Suppressor macrophage treated with lipopolysaccharide for 1 hour (primary cell): ENCODE measurements around the gene DEXI.

Experiments used
- DNase-seq, 3 donors: peaks; one replicate each; pipeline ENCODE4 v3.0.0-alpha.2; 2020 to 2022

The DEXI gene

GRCh38 chr16:10888320-10888937 lies 53.8 kb downstream of the DEXI start:
- peak; percentile 39 to 68 (median 48) for DNase-seq

GRCh38 chr16:10885246-10885645 lies 57.0 kb downstream of the DEXI start:
- peak; percentile 57 to 63 (median 58) for DNase-seq

GRCh38 chr16:10883004-10883403 lies 59.3 kb downstream of the DEXI start:
- no peak for DNase-seq

- DNase-seq, result peak in 2 of 3 donors; percentile 34 to 42
Measured at GRCh38 chr16:10881479-10882030, 60.7 kb downstream of the DEXI start.

DNA sequence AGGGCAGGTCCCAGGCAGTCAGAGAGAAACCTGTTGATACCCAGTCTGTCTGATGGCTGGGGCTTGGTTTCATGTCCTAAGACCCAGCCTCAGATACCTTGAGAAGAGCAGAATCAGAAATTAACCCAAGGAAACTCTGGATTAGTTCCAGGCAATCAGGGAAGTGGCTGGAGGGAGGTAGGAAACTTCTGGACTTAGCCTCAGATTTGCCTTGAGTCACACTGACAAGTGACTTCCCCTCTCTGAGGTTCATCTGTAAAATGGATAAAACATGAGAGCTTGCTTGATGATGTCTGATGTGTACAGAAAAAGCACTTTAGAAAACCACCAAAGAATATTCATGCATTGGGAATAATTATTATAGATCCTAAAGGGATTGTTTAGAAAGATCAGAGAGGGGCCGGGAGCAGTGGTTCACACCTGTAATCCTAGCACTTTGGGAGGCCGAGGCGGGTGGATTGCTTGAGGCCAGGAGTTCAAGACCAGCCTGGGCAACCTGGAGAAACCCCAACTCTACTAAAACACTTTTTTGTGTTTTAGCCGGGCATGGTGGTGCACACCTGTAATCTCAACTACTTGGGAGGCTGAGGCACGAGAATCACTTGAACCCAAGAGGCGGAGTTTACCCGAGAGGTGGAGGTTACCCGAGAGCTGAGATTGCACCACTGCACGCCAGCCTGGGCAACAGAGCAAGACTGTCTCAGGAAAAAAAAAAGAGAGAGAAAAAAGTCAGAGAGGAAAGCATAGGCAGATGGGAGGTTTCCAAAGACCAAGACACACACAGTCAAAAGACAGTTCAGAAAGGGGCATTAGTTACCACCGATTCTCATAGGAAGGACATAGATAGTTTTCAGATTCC lies 61.4 kb downstream of the DEXI start:
- DNase-seq, result peak; percentile 56 to 77 (median 73)

DNA sequence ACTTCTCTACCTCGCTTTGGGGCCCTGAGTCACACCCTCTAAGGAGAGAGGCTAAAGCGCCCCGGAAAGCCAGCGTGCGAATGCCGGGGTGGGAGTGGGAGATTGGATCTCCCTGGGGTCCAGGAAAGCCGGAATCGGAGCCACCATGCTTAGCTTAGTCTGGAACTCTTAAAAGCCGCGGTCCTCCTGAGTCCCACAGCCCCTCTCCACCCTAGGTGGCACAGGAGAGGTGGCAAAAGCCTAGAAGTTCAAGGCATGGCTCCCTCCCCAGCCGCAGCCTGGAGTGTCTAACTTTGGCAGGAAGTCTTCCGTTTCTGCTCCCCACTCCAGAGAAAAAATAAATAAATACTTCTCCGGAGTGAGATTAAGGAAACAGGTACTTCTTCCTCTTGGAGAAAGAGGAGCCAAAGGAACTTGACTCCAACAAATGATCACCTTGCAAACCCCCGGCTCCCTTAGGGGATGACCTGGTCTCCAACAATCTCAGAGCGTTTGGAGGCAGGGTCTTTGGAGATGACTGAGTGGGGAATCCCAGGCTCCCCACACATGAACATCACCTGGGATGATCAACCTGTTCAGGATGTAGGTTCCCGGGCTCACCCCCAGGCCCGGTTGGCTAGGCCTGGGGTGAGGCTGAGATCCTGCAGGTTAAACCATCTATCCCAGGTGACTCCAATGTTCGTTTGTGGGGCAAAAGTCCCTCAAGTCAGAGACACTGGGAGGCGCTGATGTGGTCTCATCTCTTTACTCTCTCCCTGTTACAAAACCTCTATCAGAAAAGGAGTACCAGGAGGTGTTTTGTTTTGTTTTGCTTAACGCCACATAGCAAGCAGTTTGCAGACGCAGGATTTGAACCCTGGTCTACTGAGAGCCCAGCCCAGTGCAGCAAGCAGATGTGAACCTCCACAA lies 62.3 kb downstream of the DEXI start:
- DNase-seq, result no peak
